ENCODE data around the gene SYTL1.

- no peak for TF ChIP-seq CTCF (IDR thresholded peaks at IDR 0.05 in 2 of 3, conservative IDR thresholded peaks at IDR 0.05 in 1 of 3; ENCODE audit: insufficient read depth in 2 of 3, low read depth in 1 of 3, low read length in 3 of 3)
- no peak for TF ChIP-seq MECOM (CRISPR knock-in tag; IDR thresholded peaks at IDR 0.05)
- no peak for TF ChIP-seq FOXM1 (IDR thresholded peaks at IDR 0.05; ENCODE audit: low read depth)
- TF ChIP-seq FOXM1 (CRISPR knock-in tag; IDR thresholded peaks at IDR 0.05; ENCODE audit: low read depth) = no peak
- no peak for TF ChIP-seq L3MBTL2 (IDR thresholded peaks at IDR 0.05)
- TF ChIP-seq NFIC (IDR thresholded peaks at IDR 0.05) = no peak
- TF ChIP-seq SAFB (IDR thresholded peaks at IDR 0.05; ENCODE audit: borderline replicate concordance, low read depth, low read length) = no peak
Observed at GRCh38 chr1:27346991-27347624, 5.3 kb downstream of the SYTL1 start.

Data from K562 (cell line).